ENCODE measurements around the gene B3GALT2.
"Not testable (repeated sequence)": the region's sequence is repeated elsewhere in the genome, so short reads cannot be mapped to it uniquely, and the experiment has no call there.

GRCh38 chr1:193188915-193189314 is 2.5 kb upstream of the B3GALT2 start:
- not testable (repeated sequence) for TF ChIP-seq CTCF (conservative IDR thresholded peaks at IDR 0.05); EZH2 (IDR thresholded peaks at IDR 0.05; ENCODE audit: low read depth)
